ENCODE data around the gene PAM16. TPM values are rescaled to one million over a fixed set of nuclear protein-coding genes. Genes with fewer than 3 reads are reported as not detected.
A peak's percentile ranks its signal among the peaks of the same experiment; 100 is the strongest.

Gene PAM16
- total RNA-seq, 4 donors from 2014 or later: 26.2 to 64.5 (median 40.9) TPM

DNA sequence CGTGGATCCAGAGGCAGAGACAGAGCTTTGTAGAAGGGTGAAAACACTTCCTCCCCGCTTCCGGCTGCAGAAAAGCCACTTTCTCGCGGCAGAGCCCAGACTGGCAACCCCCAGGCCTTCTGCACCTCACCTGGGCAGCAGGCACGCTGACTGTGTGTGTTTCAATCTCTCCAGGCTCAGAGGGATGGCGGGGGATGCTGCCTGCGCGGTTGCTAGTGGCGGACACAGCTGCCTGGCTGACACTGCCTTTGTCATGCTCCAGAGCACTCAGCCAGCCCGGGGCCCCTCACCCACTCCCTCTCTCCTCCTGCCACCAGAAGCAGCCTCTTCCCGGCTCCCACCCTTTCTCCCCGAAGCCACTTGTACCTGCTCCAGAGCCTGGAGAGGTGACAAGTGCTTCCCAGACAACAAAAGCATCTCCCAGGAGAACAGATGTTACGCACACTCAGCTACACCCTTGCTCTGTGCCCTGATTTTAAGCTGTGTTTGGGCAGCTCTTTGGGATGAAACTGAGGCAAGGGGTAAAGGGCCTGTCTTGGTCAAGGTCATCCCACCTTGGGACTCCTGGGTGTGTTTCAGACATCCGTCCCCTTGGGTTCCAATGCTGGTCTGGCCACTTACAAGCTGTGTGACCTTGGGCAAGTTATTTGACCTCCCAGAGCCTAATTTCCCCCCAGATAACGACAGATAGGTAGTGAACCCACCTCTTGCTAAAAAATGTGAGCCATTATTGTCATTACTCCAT lies 44.5 kb downstream of the PAM16 start:
- intact Hi-C loops (cut with DNase I; ENCODE audit: low total_unique reads): no loop called here
- DNase-seq (ENCODE audit: low spot score in 2 of 2): no peak
- TF ChIP-seq, protein P1, sequence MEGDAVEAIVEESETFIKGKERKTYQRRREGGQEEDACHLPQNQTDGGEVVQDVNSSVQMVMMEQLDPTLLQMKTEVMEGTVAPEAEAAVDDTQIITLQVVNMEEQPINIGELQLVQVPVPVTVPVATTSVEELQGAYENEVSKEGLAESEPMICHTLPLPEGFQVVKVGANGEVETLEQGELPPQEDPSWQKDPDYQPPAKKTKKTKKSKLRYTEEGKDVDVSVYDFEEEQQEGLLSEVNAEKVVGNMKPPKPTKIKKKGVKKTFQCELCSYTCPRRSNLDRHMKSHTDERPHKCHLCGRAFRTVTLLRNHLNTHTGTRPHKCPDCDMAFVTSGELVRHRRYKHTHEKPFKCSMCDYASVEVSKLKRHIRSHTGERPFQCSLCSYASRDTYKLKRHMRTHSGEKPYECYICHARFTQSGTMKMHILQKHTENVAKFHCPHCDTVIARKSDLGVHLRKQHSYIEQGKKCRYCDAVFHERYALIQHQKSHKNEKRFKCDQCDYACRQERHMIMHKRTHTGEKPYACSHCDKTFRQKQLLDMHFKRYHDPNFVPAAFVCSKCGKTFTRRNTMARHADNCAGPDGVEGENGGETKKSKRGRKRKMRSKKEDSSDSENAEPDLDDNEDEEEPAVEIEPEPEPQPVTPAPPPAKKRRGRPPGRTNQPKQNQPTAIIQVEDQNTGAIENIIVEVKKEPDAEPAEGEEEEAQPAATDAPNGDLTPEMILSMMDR (IDR thresholded peaks at IDR 0.05): no peak
- no peak for TF ChIP-seq POLR2A (IDR thresholded peaks at IDR 0.05)
- H3K4me3 ChIP-seq (ENCODE audit: low read depth, poor library complexity, severe bottlenecking): no peak overlapping the region
- WGBS, 2 donors: 54 to 78% methylated on average over 7 to 16 of the region's 16 CpGs

DNA sequence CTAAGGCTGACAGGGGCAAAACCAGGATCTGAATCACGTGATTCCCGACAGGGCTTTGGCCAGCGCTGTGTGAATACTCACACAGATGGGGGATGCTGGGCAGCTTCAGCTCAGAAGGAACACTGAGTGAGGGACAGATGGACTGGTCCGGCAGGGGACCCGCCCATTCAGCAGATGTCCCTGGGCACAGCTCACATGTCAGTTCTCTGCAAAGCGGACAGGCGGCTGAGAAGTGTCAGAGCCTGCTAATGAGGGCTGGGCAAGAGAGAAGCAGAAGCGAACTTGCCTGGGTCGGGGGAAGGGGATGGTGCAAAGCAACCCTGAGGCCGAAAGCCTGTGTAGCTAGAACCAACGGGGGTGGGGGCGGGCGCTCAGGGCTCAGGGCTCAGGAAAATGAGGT lies 47.1 kb downstream of the PAM16 start:
- intact Hi-C loops (cut with DNase I; ENCODE audit: low total_unique reads): no loop called here
- no peak overlapping the region for H3K4me3 ChIP-seq (ENCODE audit: low read depth, poor library complexity, severe bottlenecking)
- no peak for DNase-seq (ENCODE audit: low spot score in 2 of 2)
- TF ChIP-seq, protein P1 (IDR thresholded peaks at IDR 0.05): no peak
- TF ChIP-seq POLR2A (IDR thresholded peaks at IDR 0.05): no peak
- WGBS, 2 donors: 42 to 51% methylated on average over 13 of the region's 13 CpGs

DNA sequence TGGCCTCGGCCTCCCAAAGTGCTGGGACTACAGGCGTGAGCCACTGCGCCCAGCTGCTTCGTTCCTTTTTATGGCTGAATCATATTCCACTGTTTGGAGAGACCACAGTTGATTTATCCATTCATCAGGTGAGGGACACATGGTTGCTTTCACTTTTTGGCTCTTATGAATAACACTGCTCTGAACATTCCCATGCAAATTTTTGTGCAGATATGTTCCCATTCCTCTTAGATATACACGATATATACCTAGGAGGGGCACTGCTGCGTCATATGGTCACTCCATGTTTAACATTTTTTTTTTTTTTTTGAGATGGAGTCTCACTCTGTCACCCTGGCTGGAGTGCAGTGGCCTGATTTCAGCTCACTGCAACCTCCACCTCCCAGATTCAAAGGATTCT lies 49.2 kb downstream of the PAM16 start:
- no peak overlapping the region for H3K4me3 ChIP-seq (ENCODE audit: low read depth, poor library complexity, severe bottlenecking)
- WGBS, 2 donors: 91 to 95% methylated on average over 6 of the region's 6 CpGs
- no peak for TF ChIP-seq POLR2A (IDR thresholded peaks at IDR 0.05)
- TF ChIP-seq, protein P1 (IDR thresholded peaks at IDR 0.05): no peak
- DNase-seq (ENCODE audit: low spot score in 2 of 2): no peak
- intact Hi-C loops (cut with DNase I; ENCODE audit: low total_unique reads): no loop called here

DNA sequence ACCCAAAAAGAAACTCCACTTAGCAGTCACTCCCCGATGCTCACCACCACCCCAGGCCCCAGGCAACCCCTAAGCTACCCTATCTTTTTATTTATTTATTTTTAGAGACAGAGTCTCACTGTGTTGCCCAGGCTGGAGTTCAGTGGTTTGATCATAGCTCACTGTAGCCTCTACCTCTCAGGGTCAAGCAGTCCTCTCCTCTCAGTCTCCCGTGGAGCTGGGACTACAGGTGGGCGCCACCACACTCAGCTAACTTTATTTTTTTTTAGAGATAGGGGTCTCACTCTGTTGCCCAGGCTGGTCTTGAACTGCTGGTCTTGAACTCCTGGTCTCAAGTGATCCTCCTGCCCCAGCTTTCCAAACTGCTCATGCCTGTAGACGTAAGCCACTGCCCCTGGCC lies 49.9 kb downstream of the PAM16 start:
- no peak for TF ChIP-seq POLR2A (IDR thresholded peaks at IDR 0.05)
- TF ChIP-seq, protein P1 (IDR thresholded peaks at IDR 0.05): no peak
- intact Hi-C loops (cut with DNase I; ENCODE audit: low total_unique reads): no loop called here
- WGBS, 2 donors: 97% methylated on average over 4 of the region's 4 CpGs
- no peak for DNase-seq (ENCODE audit: low spot score in 2 of 2)
- H3K4me3 ChIP-seq (ENCODE audit: low read depth, poor library complexity, severe bottlenecking): no peak overlapping the region

DNA sequence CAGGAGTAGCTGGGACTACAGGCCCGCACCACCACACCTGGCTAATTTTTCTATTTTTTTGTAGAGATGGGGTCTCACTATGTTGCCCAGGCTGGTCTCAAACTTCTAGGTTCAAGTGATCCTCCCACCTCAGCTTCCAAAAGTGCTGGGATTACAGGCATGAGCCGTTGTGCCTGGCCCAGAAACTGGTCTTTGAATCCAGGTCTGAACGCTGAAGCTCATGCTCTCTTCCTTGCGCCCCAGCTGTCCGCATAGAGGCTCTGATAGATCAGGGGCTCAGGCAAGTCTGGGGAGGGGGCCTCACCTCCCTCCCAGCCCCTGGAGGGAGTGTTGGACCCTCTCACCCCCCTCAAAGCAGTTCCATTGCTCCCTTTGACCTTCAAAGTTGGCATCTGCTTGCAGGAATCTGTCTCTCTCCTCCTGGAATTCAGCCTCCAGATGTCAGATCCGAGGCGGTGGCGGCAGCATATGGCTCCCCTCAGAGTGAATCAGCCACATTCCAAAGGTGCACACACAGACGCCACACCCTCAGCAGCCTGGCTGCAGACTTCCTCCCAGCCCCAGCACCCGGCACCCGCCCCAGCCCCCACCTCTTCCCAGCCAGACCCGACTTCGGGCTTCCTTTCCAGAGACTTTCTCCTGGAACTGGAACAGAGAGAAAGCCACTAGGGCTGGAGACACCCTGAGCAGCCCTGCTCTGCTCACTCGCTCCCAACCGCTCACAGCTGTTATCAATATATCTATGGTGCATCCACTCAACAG lies 52.2 kb downstream of the PAM16 start:
- DNase-seq (ENCODE audit: low spot score in 2 of 2): peak; percentile 68 to 95
- 18 to 26% methylated on average over 15 of the region's 15 CpGs for WGBS, 2 donors
- no peak overlapping the region for H3K4me3 ChIP-seq (ENCODE audit: low read depth, poor library complexity, severe bottlenecking)
- TF ChIP-seq, protein P1 (IDR thresholded peaks at IDR 0.05): no peak
- TF ChIP-seq POLR2A (IDR thresholded peaks at IDR 0.05): no peak
- intact Hi-C loops (cut with DNase I; ENCODE audit: low total_unique reads): no loop called here

Data from lower leg skin (tissue), 4 donors.